Left hindlimb (tissue), 1 donor: ENCODE data around the gene GAREM2.
A peak's percentile ranks its signal among the peaks of the same experiment; 100 is the strongest.

ENCODE experiments used
- DNase-seq: peaks from one replicate; pipeline ENCODE4 v3.0.0-alpha.2; 2018

GAREM2 gene

GRCh38 chr2:26189751-26190150 lies 16.9 kb downstream of the GAREM2 start:
- no peak for DNase-seq

GRCh38 chr2:26190369-26190768 lies 17.5 kb downstream of the GAREM2 start:
- no peak for DNase-seq

GRCh38 chr2:26191316-26192159 lies 18.6 kb downstream of the GAREM2 start:
- peak; percentile 21 for DNase-seq

GRCh38 chr2:26193578-26194231 lies 20.8 kb downstream of the GAREM2 start:
- DNase-seq: no peak

- DNase-seq: no peak
Observed at GRCh38 chr2:26195040-26195984, 22.4 kb downstream of the GAREM2 start.

- DNase-seq: no peak
Observed at GRCh38 chr2:26196683-26197418, 24.0 kb downstream of the GAREM2 start.

- DNase-seq: no peak
Observed at GRCh38 chr2:26197516-26197915, 24.6 kb downstream of the GAREM2 start.

- no peak for DNase-seq
Observed at GRCh38 chr2:26202981-26203490, 30.1 kb downstream of the GAREM2 start.

- DNase-seq: no peak
Observed at GRCh38 chr2:26203906-26204305, 31.0 kb downstream of the GAREM2 start.

- no peak for DNase-seq
Observed at GRCh38 chr2:26212011-26212410, 39.1 kb downstream of the GAREM2 start.

- DNase-seq: no peak
Observed at GRCh38 chr2:26214759-26215158, 41.9 kb downstream of the GAREM2 start.

- no peak for DNase-seq
Observed at GRCh38 chr2:26215833-26216232, 42.9 kb downstream of the GAREM2 start.

GRCh38 chr2:26216587-26216986 lies 43.7 kb downstream of the GAREM2 start:
- DNase-seq: no peak

GRCh38 chr2:26217720-26218119 lies 44.8 kb downstream of the GAREM2 start:
- DNase-seq: no peak

- DNase-seq: no peak
Observed at GRCh38 chr2:26223018-26223417, 50.1 kb downstream of the GAREM2 start.

GRCh38 chr2:26224095-26224494 lies 51.2 kb downstream of the GAREM2 start:
- no peak for DNase-seq

- no peak for DNase-seq
Observed at GRCh38 chr2:26229595-26229994, 56.7 kb downstream of the GAREM2 start.

- DNase-seq: no peak
Observed at GRCh38 chr2:26230806-26231205, 57.9 kb downstream of the GAREM2 start.

- no peak for DNase-seq
Observed at GRCh38 chr2:26235089-26235488, 62.2 kb downstream of the GAREM2 start.

- no peak for DNase-seq
Observed at GRCh38 chr2:26237868-26238267, 65.0 kb downstream of the GAREM2 start.

GRCh38 chr2:26238311-26238958 lies 65.5 kb downstream of the GAREM2 start:
- no peak for DNase-seq
